CD8-positive, alpha-beta memory T cell (primary cell): Measurements from ENCODE around the gene GABBR2. TPM values are rescaled to one million over a fixed set of nuclear protein-coding genes. Genes with fewer than 3 reads are reported as not detected.
A peak's percentile ranks its signal among the peaks of the same experiment; 100 is the strongest.

Source experiments
- CTCF ChIA-PET: fragments of 350-600 bp; sonication (Branson Sonifier 250); formaldehyde crosslinking; loops from one replicate; lab custom pipeline; 2021; ENCODE audit warnings: antibody characterized with exemption; lab: Charles Lee
- POLR2A ChIA-PET: fragments of 350-600 bp; sonication (Branson Sonifier 250); formaldehyde crosslinking; loops from one replicate; lab custom pipeline; 2021; ENCODE audit warnings: antibody characterized with exemption; lab: Charles Lee
- DNase-seq, 5 donors: peaks; one replicate each; pipeline versions ENCODE4 v3.0.0 to v3.0.0-alpha.2; 2020 to 2022; ENCODE audit warnings: mixed read lengths in 1 of 5
- H3K27ac ChIP-seq: one replicate; pipeline ENCODE4 v1.7.0; 2013; ENCODE audit warnings: low read depth, mild to moderate bottlenecking, low read length, moderate library complexity
- H3K27me3 ChIP-seq: 2 replicates; pipeline ENCODE4 v1.7.0; 2013; ENCODE audit warnings: low read length, mild to moderate bottlenecking; ENCODE audit not compliant: insufficient read depth, poor library complexity, severe bottlenecking
- H3K36me3 ChIP-seq: 2 replicates; pipeline ENCODE4 v1.7.0; 2013; ENCODE audit warnings: mild to moderate bottlenecking, low read length, moderate library complexity; ENCODE audit not compliant: insufficient read depth
- H3K4me1 ChIP-seq: 2 replicates; pipeline ENCODE4 v1.7.0; 2013; ENCODE audit warnings: mild to moderate bottlenecking, low read length, moderate library complexity; ENCODE audit not compliant: insufficient read depth
- H3K4me3 ChIP-seq: 2 replicates; pipeline ENCODE4 v1.7.0; 2013; ENCODE audit warnings: mild to moderate bottlenecking, low read length
- H3K9me3 ChIP-seq: 2 replicates; pipeline ENCODE4 v1.7.0; 2013; ENCODE audit warnings: mild to moderate bottlenecking, low read length
- H3K27ac Mint-ChIP-seq, 8 donors: one replicate each; pipeline ENCODE4 v1.8.0; 2020 to 2021; ENCODE audit warnings: mixed read lengths in 8 of 8, mild to moderate bottlenecking in 6 of 8, inconsistent platforms in 3 of 8, moderate library complexity in 3 of 8
- H3K27me3 Mint-ChIP-seq, 2 donors: one replicate each; pipeline ENCODE4 v1.8.0; 2020 to 2021; ENCODE audit warnings: mixed read lengths in 2 of 2, mild to moderate bottlenecking in 1 of 2, moderate library complexity in 1 of 2
- H3K36me3 Mint-ChIP-seq, 3 donors: one replicate each; pipeline ENCODE4 v1.8.0; 2020 to 2021; ENCODE audit warnings: mixed read lengths in 3 of 3, inconsistent platforms in 1 of 3, mild to moderate bottlenecking in 1 of 3
- H3K4me1 Mint-ChIP-seq, 3 donors: one replicate each; pipeline ENCODE4 v1.8.0; 2020 to 2021; ENCODE audit warnings: mixed read lengths in 3 of 3, inconsistent platforms in 1 of 3, mild to moderate bottlenecking in 1 of 3
- H3K4me3 Mint-ChIP-seq, 7 donors: one replicate each; pipeline ENCODE4 v1.8.0; 2020 to 2021; ENCODE audit warnings: mixed read lengths in 7 of 7, mild to moderate bottlenecking in 6 of 7, moderate library complexity in 4 of 7, inconsistent platforms in 2 of 7
- H3K9me3 Mint-ChIP-seq, 5 donors: one replicate each; pipeline ENCODE4 v1.8.0; 2020 to 2022; ENCODE audit warnings: mixed read lengths in 5 of 5, mild to moderate bottlenecking in 3 of 5, moderate library complexity in 2 of 5, inconsistent platforms in 1 of 5
- polyA plus RNA-seq: library from polyadenylated mRNA; unstranded; fragments of 300-500 nt; fragmentation: Illumina TruSeq; gene quantifications from one replicate; pipeline ENCODE4 v1.2.3, GENCODE V29; 2021
- total RNA-seq, 2 experiments: library from RNA; stranded (reverse); gene quantifications; one replicate each; pipeline ENCODE4 v1.2.3, GENCODE V29; 2021

GABBR2 gene
- total and polyA plus RNA-seq, 3 experiments from 2014 or later: not detected

GRCh38 chr9:98418578-98419259 is 290.0 kb downstream of the GABBR2 start:
- Histone ChIP-seq H3K4me1 (no peaks in the 10 kb centered on the region), H3K9me3 (no peaks in the 10 kb centered on the region), H3K27me3 (no peaks in the 10 kb centered on the region), H3K36me3 (no peaks in the 10 kb centered on the region), H3K27ac (no peak overlapping the region), H3K4me3 (no peak overlapping the region)
- CTCF ChIA-PET: no interaction called here
- H3K27me3 Mint-ChIP-seq: peaks cover 11 to 34% of the 10 kb centered on the region in 2 donors
- H3K4me1 Mint-ChIP-seq: no peaks in the 10 kb centered on the region
- peaks cover 0 to 2% (median 0%) of the 10 kb centered on the region in 5 donors for H3K9me3 Mint-ChIP-seq
- H3K36me3 Mint-ChIP-seq: no peaks in the 10 kb centered on the region
- no peak overlapping the region for H3K4me3 Mint-ChIP-seq
- no peak for DNase-seq
- H3K27ac Mint-ChIP-seq: no peak overlapping the region
- POLR2A ChIA-PET: no interaction called here

DNA sequence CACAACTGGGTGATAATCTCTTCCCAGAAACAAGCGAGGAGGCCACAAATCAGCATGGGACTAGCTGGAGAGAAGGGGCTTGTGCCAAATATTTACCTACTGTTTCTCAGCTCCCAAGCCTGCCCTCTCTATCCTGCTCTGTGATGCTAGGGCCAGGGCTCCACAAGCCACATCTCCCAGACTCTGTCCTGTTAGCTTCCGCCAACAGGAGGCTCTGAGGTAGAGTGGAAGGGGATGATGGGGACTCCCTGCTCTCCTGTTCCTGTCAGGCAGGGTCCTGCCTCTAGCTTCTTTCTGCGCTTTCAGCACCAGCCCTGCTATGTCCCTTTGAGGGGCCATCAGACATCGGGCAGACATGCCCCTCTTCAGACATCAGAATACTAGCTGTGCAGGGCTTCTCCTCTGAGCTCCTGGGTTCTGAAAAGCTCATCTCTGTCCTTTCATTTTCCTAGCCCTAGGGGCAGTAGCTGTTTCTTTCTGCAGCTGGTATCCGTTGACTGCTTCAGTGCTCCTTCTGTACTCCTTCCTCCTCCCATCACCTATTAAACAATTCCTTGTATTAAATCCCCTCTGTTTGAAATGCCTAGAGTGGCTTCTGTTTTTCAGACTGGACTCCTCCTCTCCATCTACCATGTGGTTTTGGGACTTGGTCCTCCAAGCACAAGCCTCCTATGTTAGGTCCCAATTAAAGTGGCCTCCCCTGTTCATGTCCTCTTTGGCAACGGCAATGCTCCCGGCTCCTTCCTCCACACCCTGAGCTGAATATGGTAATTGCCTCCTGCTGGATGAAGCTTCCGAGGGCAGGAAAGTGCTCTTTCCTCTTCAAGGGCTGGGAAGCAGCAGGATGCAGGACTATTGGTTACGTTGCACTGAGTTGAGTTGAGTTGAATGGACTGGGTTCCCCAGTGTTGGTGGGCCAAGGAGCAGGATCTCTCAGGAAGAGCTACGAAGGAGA is 292.2 kb downstream of the GABBR2 start:
- peaks cover 15 to 42% of the 10 kb centered on the region in 2 donors for H3K27me3 Mint-ChIP-seq
- ChIA-PET POLR2A (no interaction called here), CTCF (no interaction called here)
- no peaks in the 10 kb centered on the region for H3K36me3 Mint-ChIP-seq
- H3K9me3 Mint-ChIP-seq: peaks cover 0 to 2% (median 0%) of the 10 kb centered on the region in 5 donors
- Histone ChIP-seq H3K36me3 (no peaks in the 10 kb centered on the region), H3K27me3 (no peaks in the 10 kb centered on the region), H3K4me3 (no peak overlapping the region), H3K27ac (no peak overlapping the region), H3K4me1 (no peaks in the 10 kb centered on the region), H3K9me3 (no peaks in the 10 kb centered on the region)
- no peak for DNase-seq
- no peak overlapping the region for H3K4me3 Mint-ChIP-seq
- H3K4me1 Mint-ChIP-seq: no peaks in the 10 kb centered on the region
- H3K27ac Mint-ChIP-seq: no peak overlapping the region

DNA sequence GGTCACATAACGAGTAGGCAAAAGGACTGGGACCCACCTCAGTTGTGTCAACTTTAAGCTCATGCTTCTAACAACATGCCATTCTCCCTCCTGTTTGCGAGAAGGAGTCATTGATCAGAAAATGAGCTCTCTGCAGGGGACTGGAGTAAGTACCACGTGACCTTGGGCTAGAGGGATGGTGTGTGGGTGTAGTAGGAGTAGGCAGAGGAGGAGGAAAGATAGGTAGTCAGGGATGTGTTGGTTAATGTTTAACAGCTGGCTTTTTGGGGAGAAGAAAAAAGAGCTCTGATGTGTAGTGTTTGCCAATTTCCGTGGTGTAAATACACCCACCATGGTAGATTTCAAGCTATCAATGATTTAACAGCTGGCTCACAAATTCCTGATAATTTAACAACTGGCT is 293.0 kb downstream of the GABBR2 start:
- POLR2A ChIA-PET: no interaction called here
- Histone ChIP-seq H3K27ac (no peak overlapping the region), H3K9me3 (no peaks in the 10 kb centered on the region), H3K4me3 (no peak overlapping the region), H3K4me1 (no peaks in the 10 kb centered on the region), H3K27me3 (no peaks in the 10 kb centered on the region), H3K36me3 (no peaks in the 10 kb centered on the region)
- Mint-ChIP-seq H3K36me3 (no peaks in the 10 kb centered on the region), H3K27me3 (peaks cover 15 to 45% of the 10 kb centered on the region in 2 donors), H3K9me3 (peaks cover 0 to 2% (median 0%) of the 10 kb centered on the region in 5 donors), H3K27ac (no peak overlapping the region), H3K4me3 (no peak overlapping the region), H3K4me1 (no peaks in the 10 kb centered on the region)
- no peak for DNase-seq
- CTCF ChIA-PET: no interaction called here

- no peak overlapping the region for H3K4me3 Mint-ChIP-seq
- ChIA-PET POLR2A (no interaction called here), CTCF (no interaction called here)
- H3K4me1 ChIP-seq: no peaks in the 10 kb centered on the region
- no peaks in the 10 kb centered on the region for H3K4me1 Mint-ChIP-seq
- peaks cover 0 to 2% (median 0%) of the 10 kb centered on the region in 5 donors for H3K9me3 Mint-ChIP-seq
- no peak overlapping the region for H3K27ac Mint-ChIP-seq
- H3K36me3 ChIP-seq: no peaks in the 10 kb centered on the region
- no peak overlapping the region for H3K27ac ChIP-seq
- H3K9me3 ChIP-seq: no peaks in the 10 kb centered on the region
- peaks cover 21 to 57% of the 10 kb centered on the region in 2 donors for H3K27me3 Mint-ChIP-seq
- no peak overlapping the region for H3K4me3 ChIP-seq
- H3K27me3 ChIP-seq: no peaks in the 10 kb centered on the region
- no peaks in the 10 kb centered on the region for H3K36me3 Mint-ChIP-seq
- DNase-seq: no peak
Measured at GRCh38 chr9:98413084-98413483, 295.7 kb downstream of the GABBR2 start.

GRCh38 chr9:98412101-98412842 is 296.5 kb downstream of the GABBR2 start:
- DNase-seq: no peak
- no peaks in the 10 kb centered on the region for H3K36me3 ChIP-seq
- no peak overlapping the region for H3K27ac Mint-ChIP-seq
- H3K4me3 Mint-ChIP-seq: no peak overlapping the region
- ChIA-PET POLR2A (no interaction called here), CTCF (no interaction called here)
- H3K4me1 Mint-ChIP-seq: no peaks in the 10 kb centered on the region
- no peak overlapping the region for H3K4me3 ChIP-seq
- no peak overlapping the region for H3K27ac ChIP-seq
- no peaks in the 10 kb centered on the region for H3K9me3 ChIP-seq
- peaks cover 0 to 2% (median 0%) of the 10 kb centered on the region in 5 donors for H3K9me3 Mint-ChIP-seq
- H3K36me3 Mint-ChIP-seq: no peaks in the 10 kb centered on the region
- H3K27me3 Mint-ChIP-seq: peaks cover 17 to 56% of the 10 kb centered on the region in 2 donors
- no peaks in the 10 kb centered on the region for H3K4me1 ChIP-seq
- H3K27me3 ChIP-seq: no peaks in the 10 kb centered on the region

DNA sequence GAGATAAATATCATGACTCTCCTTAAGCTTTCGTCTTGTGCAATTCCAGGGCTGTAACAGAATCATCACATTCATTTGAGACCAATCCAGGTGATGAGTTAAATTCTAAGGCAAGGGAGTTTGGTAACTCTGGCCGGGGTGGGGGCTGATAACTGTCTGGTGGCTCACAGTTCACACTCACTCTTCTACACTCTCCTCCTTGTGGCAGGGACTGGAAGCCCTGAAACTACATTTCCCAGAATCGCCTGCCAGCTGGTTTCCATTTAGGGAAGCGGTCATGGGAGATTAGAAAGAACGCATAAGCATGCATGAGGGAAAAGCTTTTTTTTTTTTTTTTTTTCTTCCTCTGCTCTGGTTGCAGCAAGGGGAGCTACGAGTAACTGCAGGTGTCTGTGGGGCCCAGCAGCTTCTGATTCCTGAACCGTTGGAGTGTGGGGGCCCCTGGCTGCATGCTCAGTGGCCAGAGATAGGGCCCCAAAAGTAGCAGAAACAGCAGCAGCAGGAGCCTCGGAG is 298.5 kb downstream of the GABBR2 start:
- no peaks in the 10 kb centered on the region for H3K36me3 ChIP-seq
- Mint-ChIP-seq H3K27ac (no peak overlapping the region), H3K27me3 (peaks cover 21 to 41% of the 10 kb centered on the region in 2 donors), H3K36me3 (no peaks in the 10 kb centered on the region), H3K4me3 (no peak overlapping the region), H3K4me1 (no peaks in the 10 kb centered on the region), H3K9me3 (peaks cover 0 to 2% (median 0%) of the 10 kb centered on the region in 5 donors)
- no peaks in the 10 kb centered on the region for H3K4me1 ChIP-seq
- no peak for DNase-seq
- no peak overlapping the region for H3K27ac ChIP-seq
- POLR2A ChIA-PET: no interaction called here
- H3K4me3 ChIP-seq: no peak overlapping the region
- no peaks in the 10 kb centered on the region for H3K27me3 ChIP-seq
- H3K9me3 ChIP-seq: no peaks in the 10 kb centered on the region
- CTCF ChIA-PET: no interaction called here

- H3K27ac ChIP-seq: no peak overlapping the region
- H3K4me3 ChIP-seq: no peak overlapping the region
- ChIA-PET CTCF (no interaction called here), POLR2A (no interaction called here)
- peaks cover 0 to 2% (median 0%) of the 10 kb centered on the region in 5 donors for H3K9me3 Mint-ChIP-seq
- no peak overlapping the region for H3K27ac Mint-ChIP-seq
- H3K9me3 ChIP-seq: no peaks in the 10 kb centered on the region
- H3K36me3 Mint-ChIP-seq: no peaks in the 10 kb centered on the region
- no peaks in the 10 kb centered on the region for H3K4me1 Mint-ChIP-seq
- peaks cover 21 to 45% of the 10 kb centered on the region in 2 donors for H3K27me3 Mint-ChIP-seq
- no peaks in the 10 kb centered on the region for H3K4me1 ChIP-seq
- no peaks in the 10 kb centered on the region for H3K36me3 ChIP-seq
- peak overlapping the region in 1 of 7 donors; percentile 70 for H3K4me3 Mint-ChIP-seq
- DNase-seq: no peak
- H3K27me3 ChIP-seq: no peaks in the 10 kb centered on the region
Measured at GRCh38 chr9:98409719-98410118, 299.0 kb downstream of the GABBR2 start.
